Endothelial cell of umbilical vein (primary cell): ENCODE results near the gene TMEM89. TPM values are rescaled to one million over a fixed set of nuclear protein-coding genes. Genes with fewer than 3 reads are reported as not detected.

ENCODE experiments used
- BruUV-seq: library from RNA; stranded (reverse); fragments of 400-500 nt; replicated peaks from 2 replicates; lab custom pipeline; 2021; lab: Mats Ljungman, UMichigan
- CTCF ChIA-PET: fragments of 300-600, 350-600 bp; sonication (Branson Sonifier 250); formaldehyde crosslinking; loops from one replicate; lab custom pipeline; 2021; ENCODE audit warnings: antibody characterized with exemption, inconsistent platforms; lab: Charles Lee
- POLR2A ChIA-PET: fragments of 300-600, 350-600 bp; sonication (Branson Sonifier 250); formaldehyde crosslinking; loops from one replicate; lab custom pipeline; 2021; ENCODE audit warnings: antibody characterized with exemption, inconsistent platforms; lab: Charles Lee
- DNase-seq: peaks from one replicate; pipeline ENCODE4 v3.0.0-alpha.2; 2011; ENCODE audit warnings: low read depth, low spot score
- FAIRE-seq: peaks from 2 replicates; lab custom pipeline; 2011; peaks lifted over from hg19 to GRCh38; lab: Jason Lieb, UNC
- H2AFZ ChIP-seq: 2 replicates; pipeline ENCODE4 v1.6.0; 2012; ENCODE audit warnings: low read depth, low read length, control low read depth, inconsistent platforms
- H3K27ac ChIP-seq: 2 replicates; pipeline ENCODE4 v1.5.1; 2011; ENCODE audit warnings: low read depth, mild to moderate bottlenecking, control low read depth, low read length, moderate library complexity; ENCODE audit not compliant: insufficient read depth
- H3K27me3 ChIP-seq, 2 experiments: 2 replicates each; pipeline versions ENCODE4 v1.6.0 to v1.6.1; 2011; ENCODE audit warnings: low read length in 2 of 2, mixed read lengths in 1 of 2; ENCODE audit not compliant: control insufficient read depth in 2 of 2, insufficient read depth in 2 of 2
- H3K36me3 ChIP-seq, 2 experiments: 2 replicates in 1 of 2; 3 replicates in 1 of 2; pipeline ENCODE4 v1.5.1; 2011; ENCODE audit warnings: low read length in 2 of 2, mild to moderate bottlenecking in 1 of 2, moderate library complexity in 1 of 2; ENCODE audit not compliant: control insufficient read depth in 2 of 2, insufficient read depth in 2 of 2; ENCODE audit errors: extremely low read depth in 1 of 2
- H3K4me1 ChIP-seq: 3 replicates; pipeline ENCODE4 v1.5.1; 2011; ENCODE audit warnings: mild to moderate bottlenecking, low read length; ENCODE audit not compliant: control insufficient read depth, insufficient read depth; ENCODE audit errors: extremely low read depth
- H3K4me2 ChIP-seq: 2 replicates; pipeline ENCODE4 v1.6.1; 2011; ENCODE audit warnings: low read length, control low read depth, mixed read lengths; ENCODE audit not compliant: insufficient read depth
- H3K4me3 ChIP-seq, 3 experiments: fragments of 200-600 bp in 1 of 3; sonication (generic), shearing (Covaris generic) in 1 of 3; replicated peaks in 1 of 3; 2 replicates each; pipeline ENCODE4 v1.5.1; 2011 to 2016; ENCODE audit warnings: control low read depth in 3 of 3, low read length in 3 of 3, mild to moderate bottlenecking in 2 of 3, inconsistent platforms in 1 of 3, low read depth in 1 of 3, moderate library complexity in 1 of 3; ENCODE audit not compliant: insufficient read depth in 1 of 3
- H3K79me2 ChIP-seq: 2 replicates; pipeline ENCODE4 v1.6.0; 2012; ENCODE audit warnings: low read length, inconsistent platforms; ENCODE audit not compliant: control insufficient read depth, insufficient read depth
- H3K9ac ChIP-seq: replicated peaks from 2 replicates; pipeline ENCODE3; 2011; ENCODE audit warnings: low read length, control low read depth; ENCODE audit not compliant: insufficient read depth; ENCODE audit errors: extremely low read depth
- H3K9me1 ChIP-seq: replicated peaks from 3 replicates; pipeline ENCODE4 v1.6.0; 2011; ENCODE audit warnings: mild to moderate bottlenecking, low read length; ENCODE audit not compliant: control insufficient read depth, insufficient read depth; ENCODE audit errors: extremely low read depth
- H3K9me3 ChIP-seq: replicated peaks from 2 replicates; pipeline ENCODE4 v1.5.1; 2012; ENCODE audit warnings: low read length, inconsistent platforms; ENCODE audit not compliant: control insufficient read depth, insufficient read depth
- H4K20me1 ChIP-seq: replicated peaks from 2 replicates; pipeline ENCODE3; 2011; ENCODE audit warnings: mild to moderate bottlenecking, low read length; ENCODE audit not compliant: control insufficient read depth, insufficient read depth; ENCODE audit errors: extremely low read depth
- GATA2 ChIP-seq: IDR thresholded peaks from 2 replicates; pipeline ENCODE4 v1.7.0; 2011; ENCODE audit warnings: low read depth, mild to moderate bottlenecking, moderate library complexity, mixed read lengths, low read length; ENCODE audit not compliant: insufficient read length, insufficient read depth
- JUN ChIP-seq: IDR thresholded peaks from 2 replicates; pipeline ENCODE4 v1.6.1; 2011; ENCODE audit warnings: borderline replicate concordance, low read depth; ENCODE audit not compliant: insufficient read length, insufficient read depth
- POLR2A ChIP-seq: IDR thresholded peaks from 2 replicates; pipeline ENCODE4 v1.6.1; 2012; ENCODE audit warnings: low read depth, mild to moderate bottlenecking, control low read depth, low read length
- POLR2AphosphoS5 ChIP-seq: IDR thresholded peaks from 2 replicates; pipeline ENCODE4 v1.6.1; 2012; ENCODE audit warnings: low read depth, mild to moderate bottlenecking, control low read depth, low read length, moderate library complexity; ENCODE audit not compliant: insufficient read depth
- dilution Hi-C: fragments of 300-500 bp; cut with MboI; formaldehyde crosslinking; loops from one replicate; pipeline ENCODE4 v1.15.0; 2019; ENCODE audit warnings: low sequenced_read_pairs; ENCODE audit not compliant: extremely low pct_ligation_motif_present
- intact Hi-C: fragments of 100-400 bp; cut with micrococcal nuclease; formaldehyde crosslinking; loops from one replicate; pipeline ENCODE4 v1.10.0; 2022
- polyA plus RNA-seq, 4 experiments: library from polyadenylated mRNA; depleted of rRNA in 3 of 4; stranded (reverse) in 3 of 4; unstranded in 1 of 4; fragments of >200 nt; gene quantifications; 2 replicates each; pipeline versions ENCODE4 v1.2.1 to v1.2.3, GENCODE V29; 2011 to 2012; ENCODE audit warnings: missing spikeins in 1 of 4
- total RNA-seq: library from RNA; stranded (reverse); gene quantifications from 2 replicates; pipeline ENCODE4 v1.2.3, GENCODE V29; 2021
- TF ChIP-seq, protein P1 (sequence below), 2 donors: IDR thresholded peaks; 1 replicate in 1 of 2; 2 replicates in 1 of 2; pipeline ENCODE4 v1.5.1; 2011; ENCODE audit warnings: low read length in 2 of 2, mild to moderate bottlenecking in 2 of 2, moderate library complexity in 2 of 2, control low read depth in 1 of 2, inconsistent platforms in 1 of 2, low read depth in 1 of 2; ENCODE audit not compliant: insufficient read depth in 1 of 2; ENCODE audit errors: extremely low read depth in 1 of 2
- TF ChIP-seq, protein P2 (sequence below): IDR thresholded peaks from 2 replicates; pipeline ENCODE4 v1.6.1; 2011; ENCODE audit not compliant: insufficient read depth, insufficient read length

Gene TMEM89
- total and polyA plus RNA-seq, 2 donors (not counting 3 experiments of a cell fraction or from before 2014, with no cell fraction given), result not detected

DNA sequence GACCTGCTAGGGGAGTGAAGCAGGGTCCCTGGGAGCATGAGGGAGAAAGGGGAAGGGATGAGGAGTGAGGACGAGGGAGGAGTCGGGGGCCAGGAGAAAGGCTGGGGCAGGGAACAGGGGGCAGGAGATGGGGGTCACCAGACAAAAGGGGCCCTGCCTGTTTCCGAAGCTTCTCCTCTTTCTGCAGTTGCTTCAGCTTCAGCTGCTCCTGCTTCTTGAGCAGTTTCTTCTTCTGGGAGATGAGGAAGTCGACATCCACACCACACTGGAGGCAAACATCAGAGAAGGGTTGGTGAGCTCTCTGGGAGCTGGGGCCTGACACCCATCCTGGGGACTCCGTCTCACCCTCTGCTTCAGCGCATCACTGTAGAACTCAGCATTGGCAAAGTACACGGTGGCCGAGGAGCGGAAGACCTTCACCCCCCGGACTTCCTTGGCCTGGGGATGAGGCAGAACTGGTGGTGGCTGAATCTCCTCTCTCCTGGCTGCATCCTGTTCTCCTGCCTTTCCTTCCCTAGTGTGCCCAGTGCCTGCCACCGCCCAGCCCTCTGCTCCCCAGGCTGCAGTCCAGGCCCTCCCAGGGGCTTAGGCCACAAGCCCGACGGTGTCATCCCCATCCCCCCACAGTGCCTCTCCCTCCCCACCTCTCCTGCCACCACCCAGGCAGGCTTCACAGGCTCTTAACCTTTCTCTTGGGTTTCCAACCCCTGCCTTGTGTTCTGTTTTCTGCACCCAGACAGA lies 6.9 kb upstream of the TMEM89 start:
- no TSS peak for BruUV-seq
- FAIRE-seq, result no peak

DNA sequence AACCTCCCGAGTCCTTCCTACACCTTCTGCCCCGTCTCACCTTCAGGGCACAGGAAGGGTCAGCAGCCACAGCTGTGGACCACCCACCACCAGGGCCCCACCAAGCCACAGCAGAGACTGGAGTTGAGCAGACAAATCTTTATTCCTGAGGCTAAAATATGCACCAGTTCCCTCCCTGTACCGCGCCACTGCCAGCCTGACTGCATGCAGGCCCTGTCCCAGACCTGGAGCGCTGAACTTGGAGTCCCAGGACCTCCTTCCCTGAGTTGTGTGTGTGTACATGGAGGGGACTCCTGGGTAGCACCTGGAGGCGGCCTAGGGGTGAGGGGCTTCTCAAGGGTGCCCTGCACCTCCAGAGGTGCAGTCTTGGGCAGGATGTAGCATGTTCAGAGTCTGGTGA lies 4.0 kb upstream of the TMEM89 start:
- peaks cover 0 to 25% of the 10 kb centered on the region in 2 experiments for H3K36me3 ChIP-seq
- ChIA-PET POLR2A (no interaction called here), CTCF (interaction anchor here (4.0 kb wide), 1 partner anchor 10 kb away, joined by 18 read pairs; the partner anchor contains the start of gene SLC26A6)
- no peak overlapping the region for H3K4me3 ChIP-seq
- H3K9ac ChIP-seq, result no peak overlapping the region
- H3K4me2 ChIP-seq, result no peak overlapping the region
- intact Hi-C loops (no loop called here), dilution Hi-C loops (no loop called here)
- no peak for FAIRE-seq
- DNase-seq, result no peak
- TF ChIP-seq JUN (no peak), GATA2 (no peak), POLR2AphosphoS5 (no peak), POLR2A (no peak)
- TF ChIP-seq, protein P1, sequence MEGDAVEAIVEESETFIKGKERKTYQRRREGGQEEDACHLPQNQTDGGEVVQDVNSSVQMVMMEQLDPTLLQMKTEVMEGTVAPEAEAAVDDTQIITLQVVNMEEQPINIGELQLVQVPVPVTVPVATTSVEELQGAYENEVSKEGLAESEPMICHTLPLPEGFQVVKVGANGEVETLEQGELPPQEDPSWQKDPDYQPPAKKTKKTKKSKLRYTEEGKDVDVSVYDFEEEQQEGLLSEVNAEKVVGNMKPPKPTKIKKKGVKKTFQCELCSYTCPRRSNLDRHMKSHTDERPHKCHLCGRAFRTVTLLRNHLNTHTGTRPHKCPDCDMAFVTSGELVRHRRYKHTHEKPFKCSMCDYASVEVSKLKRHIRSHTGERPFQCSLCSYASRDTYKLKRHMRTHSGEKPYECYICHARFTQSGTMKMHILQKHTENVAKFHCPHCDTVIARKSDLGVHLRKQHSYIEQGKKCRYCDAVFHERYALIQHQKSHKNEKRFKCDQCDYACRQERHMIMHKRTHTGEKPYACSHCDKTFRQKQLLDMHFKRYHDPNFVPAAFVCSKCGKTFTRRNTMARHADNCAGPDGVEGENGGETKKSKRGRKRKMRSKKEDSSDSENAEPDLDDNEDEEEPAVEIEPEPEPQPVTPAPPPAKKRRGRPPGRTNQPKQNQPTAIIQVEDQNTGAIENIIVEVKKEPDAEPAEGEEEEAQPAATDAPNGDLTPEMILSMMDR (IDR thresholded peaks at IDR 0.05; ENCODE audit: extremely low read depth in 1 of 2, insufficient read depth in 1 of 2, low read depth in 1 of 2, low read length in 2 of 2), result no peak
- TF ChIP-seq, protein P2, sequence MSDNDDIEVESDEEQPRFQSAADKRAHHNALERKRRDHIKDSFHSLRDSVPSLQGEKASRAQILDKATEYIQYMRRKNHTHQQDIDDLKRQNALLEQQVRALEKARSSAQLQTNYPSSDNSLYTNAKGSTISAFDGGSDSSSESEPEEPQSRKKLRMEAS, result no peak
- no peaks in the 10 kb centered on the region for H3K79me2 ChIP-seq
- H3K27ac ChIP-seq, result no peak overlapping the region
- H3K27me3 ChIP-seq, result no peaks in the 10 kb centered on the region
- BruUV-seq, result no TSS peak
- no peaks in the 10 kb centered on the region for H3K9me1 ChIP-seq
- H4K20me1 ChIP-seq, result no peaks in the 10 kb centered on the region
- H2AFZ ChIP-seq, result no peak overlapping the region
- no peaks in the 10 kb centered on the region for H3K4me1 ChIP-seq
- no peaks in the 10 kb centered on the region for H3K9me3 ChIP-seq

More for the DNA sequence above, 6.9 kb upstream of the TMEM89 start:
- ChIA-PET CTCF (no interaction called here), POLR2A (no interaction called here)
- Histone ChIP-seq H3K36me3 (peaks cover 0 to 39% of the 10 kb centered on the region in 2 experiments), H3K79me2 (no peaks in the 10 kb centered on the region), H3K27me3 (no peaks in the 10 kb centered on the region), H3K27ac (no peak overlapping the region), H3K4me3 (no peak overlapping the region), H3K4me2 (no peak overlapping the region), H4K20me1 (no peaks in the 10 kb centered on the region), H3K9ac (no peak overlapping the region), H3K9me3 (no peaks in the 10 kb centered on the region), H3K4me1 (no peaks in the 10 kb centered on the region), H3K9me1 (no peaks in the 10 kb centered on the region), H2AFZ (no peak overlapping the region)
- intact Hi-C loops (no loop called here), dilution Hi-C loops (no loop called here)
- no peak for DNase-seq
- TF ChIP-seq POLR2A, result no peak
- TF ChIP-seq, protein P1 (IDR thresholded peaks at IDR 0.05; ENCODE audit: extremely low read depth in 1 of 2, insufficient read depth in 1 of 2, low read depth in 1 of 2, low read length in 2 of 2), result no peak
- no peak for TF ChIP-seq POLR2AphosphoS5
